Esophagus squamous epithelium (tissue), 5 donors: ENCODE results near the gene PELO. TPM values are rescaled to one million over a fixed set of nuclear protein-coding genes. Genes with fewer than 3 reads are reported as not detected.

Source experiments
- DNase-seq: peaks from one replicate; lab custom pipeline; 2025; lab: John Stamatoyannopoulos, UW
- H3K27ac ChIP-seq, 4 donors: fragments of 200-600 bp; sonication (generic); one replicate each; pipeline ENCODE4 v1.5.1; 2016 to 2019; ENCODE audit warnings: mild to moderate bottlenecking in 1 of 4
- H3K27me3 ChIP-seq, 4 donors: fragments of 200-600 bp; sonication (generic); 1 replicate in 3 of 4; 2 replicates in 1 of 4; pipeline versions ENCODE4 v1.5.1 to v1.6.0; 2017 to 2021; ENCODE audit warnings: antibody characterized with exemption in 1 of 4
- H3K36me3 ChIP-seq, 3 donors: fragments of 200-600 bp; sonication (generic); one replicate each; pipeline ENCODE4 v1.5.1; 2016 to 2019
- H3K4me1 ChIP-seq, 3 donors: fragments of 200-600 bp; sonication (generic); one replicate each; pipeline ENCODE4 v1.5.1; 2017 to 2019
- H3K4me3 ChIP-seq, 4 donors: fragments of 200-600 bp; sonication (generic); 1 replicate in 3 of 4; 2 replicates in 1 of 4; pipeline ENCODE4 v1.5.1; 2016 to 2019; ENCODE audit warnings: mild to moderate bottlenecking in 2 of 4, moderate library complexity in 1 of 4
- H3K9me3 ChIP-seq, 3 donors: fragments of 200-600 bp; sonication (generic); one replicate each; pipeline ENCODE4 v1.5.1; 2016 to 2019
- POLR2A ChIP-seq, 4 donors: fragments of 450-650 bp; IDR thresholded peaks; one replicate each; pipeline ENCODE4 v1.6.1; 2017; ENCODE audit warnings: antibody characterized with exemption in 4 of 4, mild to moderate bottlenecking in 4 of 4, moderate library complexity in 3 of 4
- WGBS, 2 donors: methylation state at CpG; one replicate each; pipeline ENCODE4 v1.1.5; 2018; 5-methylcytosine and 5-hydroxymethylcytosine counted together
- intact Hi-C: fragments of 100-400 bp; cut with DNase I; formaldehyde crosslinking; loops from one replicate; pipeline ENCODE4 v1.15.0; 2022
- total RNA-seq, 4 donors: library from RNA; depleted of rRNA; stranded (reverse); fragments of >200 nt; gene quantifications; one replicate each; pipeline ENCODE4 v1.1.0, GENCODE V29; 2016
- TF ChIP-seq, protein P1 (sequence below), 6 experiments: fragments of 450-650 bp in 4 of 6; fragments of 200-600 bp in 2 of 6; sonication (generic) in 2 of 6; IDR thresholded peaks; one replicate each; pipeline ENCODE4 v1.5.1; 2016 to 2019; ENCODE audit warnings: antibody characterized with exemption in 6 of 6, mild to moderate bottlenecking in 4 of 6, moderate library complexity in 4 of 6
- donor health status: DM: yes; HTN: yes; CAD: no.

Gene PELO
- total RNA-seq, 4 donors from 2014 or later: 10.4 to 25.6 (median 14.6) TPM

DNA sequence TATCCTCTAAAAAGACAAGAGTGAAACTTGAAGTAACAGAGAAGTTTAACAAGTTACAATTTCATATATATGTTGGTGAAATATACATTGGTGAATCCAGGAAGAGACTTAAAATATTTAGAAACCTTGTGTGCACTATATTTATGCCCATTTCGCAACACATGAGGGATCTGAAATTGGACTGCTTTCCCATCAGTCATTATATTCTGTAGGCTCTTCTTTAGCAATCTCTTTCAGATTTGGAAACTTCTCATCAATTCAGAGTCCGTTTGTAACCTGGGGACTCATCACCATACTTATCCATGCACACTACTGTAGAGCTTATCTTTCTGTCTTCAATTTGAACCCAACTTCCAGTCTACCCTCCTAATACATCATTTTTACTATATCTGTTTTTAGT, 2.1 kb downstream of the PELO start:
- peak overlapping the region; percentile 44 to 81 (median 64) for H3K4me3 ChIP-seq
- no peaks in the 10 kb centered on the region for H3K36me3 ChIP-seq
- no peaks in the 10 kb centered on the region for H3K9me3 ChIP-seq
- peaks cover 3 to 35% (median 8%) of the 10 kb centered on the region in 3 donors for H3K4me1 ChIP-seq
- 63 to 65% methylated on average over 2 of the region's 2 CpGs for WGBS, 2 donors
- H3K27me3 ChIP-seq: peaks cover 0 to 23% (median 0%) of the 10 kb centered on the region in 4 donors
- no peak for DNase-seq
- peak overlapping the region; percentile 9 to 96 (median 90) for H3K27ac ChIP-seq
- intact Hi-C loops: loop anchor here (10.0 kb wide), 1 partner anchor 125 kb away; no protein-coding TSS in a partner anchor
- no peak for TF ChIP-seq POLR2A (IDR thresholded peaks at IDR 0.05)
- TF ChIP-seq, protein P1, sequence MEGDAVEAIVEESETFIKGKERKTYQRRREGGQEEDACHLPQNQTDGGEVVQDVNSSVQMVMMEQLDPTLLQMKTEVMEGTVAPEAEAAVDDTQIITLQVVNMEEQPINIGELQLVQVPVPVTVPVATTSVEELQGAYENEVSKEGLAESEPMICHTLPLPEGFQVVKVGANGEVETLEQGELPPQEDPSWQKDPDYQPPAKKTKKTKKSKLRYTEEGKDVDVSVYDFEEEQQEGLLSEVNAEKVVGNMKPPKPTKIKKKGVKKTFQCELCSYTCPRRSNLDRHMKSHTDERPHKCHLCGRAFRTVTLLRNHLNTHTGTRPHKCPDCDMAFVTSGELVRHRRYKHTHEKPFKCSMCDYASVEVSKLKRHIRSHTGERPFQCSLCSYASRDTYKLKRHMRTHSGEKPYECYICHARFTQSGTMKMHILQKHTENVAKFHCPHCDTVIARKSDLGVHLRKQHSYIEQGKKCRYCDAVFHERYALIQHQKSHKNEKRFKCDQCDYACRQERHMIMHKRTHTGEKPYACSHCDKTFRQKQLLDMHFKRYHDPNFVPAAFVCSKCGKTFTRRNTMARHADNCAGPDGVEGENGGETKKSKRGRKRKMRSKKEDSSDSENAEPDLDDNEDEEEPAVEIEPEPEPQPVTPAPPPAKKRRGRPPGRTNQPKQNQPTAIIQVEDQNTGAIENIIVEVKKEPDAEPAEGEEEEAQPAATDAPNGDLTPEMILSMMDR (IDR thresholded peaks at IDR 0.05): no peak

DNA sequence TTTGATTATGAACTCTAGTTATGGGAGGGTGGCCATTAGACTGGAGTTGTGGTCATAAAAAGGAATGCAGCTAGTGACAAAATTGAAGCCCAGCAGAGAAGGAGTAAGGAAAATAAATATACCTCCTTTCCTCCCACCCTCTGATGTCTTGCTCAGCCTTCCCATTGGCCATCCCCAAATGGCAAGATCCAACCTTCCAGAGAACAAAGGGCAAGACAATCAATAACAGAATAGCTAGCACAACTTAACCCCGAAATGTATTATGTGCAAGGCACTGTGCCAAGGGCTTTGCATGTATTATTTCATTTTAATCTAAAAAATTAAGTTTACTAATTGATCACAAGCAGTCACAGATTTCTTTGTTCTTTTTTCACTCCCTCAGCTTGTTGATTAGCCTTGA, 3.6 kb downstream of the PELO start:
- intact Hi-C loops: no loop called here
- Histone ChIP-seq H3K4me1 (peaks cover under 1 to 46% (median 8%) of the 10 kb centered on the region in 3 donors), H3K27me3 (peaks cover 0 to 23% (median 0%) of the 10 kb centered on the region in 4 donors), H3K27ac (peak overlapping the region in 2 of 4 donors; percentile 86 to 94), H3K9me3 (no peaks in the 10 kb centered on the region), H3K4me3 (peak overlapping the region in 3 of 4 donors; percentile 60 to 81 (median 67)), H3K36me3 (no peaks in the 10 kb centered on the region)
- TF ChIP-seq, protein P1 (IDR thresholded peaks at IDR 0.05): no peak
- no peak for TF ChIP-seq POLR2A (IDR thresholded peaks at IDR 0.05)
- WGBS, 2 donors: 70 to 71% methylated on average over 1 of the region's 1 CpG
- no peak for DNase-seq

DNA sequence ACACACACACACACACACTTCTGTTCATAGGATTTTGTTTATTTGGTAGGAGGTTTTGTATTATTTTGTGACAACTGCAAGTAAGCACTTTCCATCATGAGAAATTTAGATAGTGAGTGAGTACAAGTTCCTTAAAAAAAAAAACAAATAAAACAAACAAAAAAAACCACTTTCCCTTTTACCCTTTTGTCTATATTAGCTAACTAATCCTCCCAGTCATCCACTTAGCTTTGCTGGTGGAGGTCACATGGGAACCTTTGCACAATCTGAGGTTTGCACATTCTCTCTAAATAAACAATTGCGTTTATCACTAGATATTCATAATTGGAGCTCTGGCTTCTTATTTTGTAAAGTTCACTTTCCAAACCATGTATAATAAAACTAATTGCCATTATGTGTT, 6.8 kb downstream of the PELO start:
- H3K27ac ChIP-seq: peak overlapping the region in 1 of 4 donors; percentile 23
- H3K9me3 ChIP-seq: no peaks in the 10 kb centered on the region
- 59 to 62% methylated on average over 1 of the region's 1 CpG for WGBS, 2 donors
- H3K36me3 ChIP-seq: no peaks in the 10 kb centered on the region
- no peak for DNase-seq
- TF ChIP-seq, protein P1 (IDR thresholded peaks at IDR 0.05): no peak
- no peak for TF ChIP-seq POLR2A (IDR thresholded peaks at IDR 0.05)
- no peak overlapping the region for H3K4me3 ChIP-seq
- intact Hi-C loops: no loop called here
- H3K27me3 ChIP-seq: no peaks in the 10 kb centered on the region
- H3K4me1 ChIP-seq: peaks cover 4 to 57% (median 9%) of the 10 kb centered on the region in 3 donors

DNA sequence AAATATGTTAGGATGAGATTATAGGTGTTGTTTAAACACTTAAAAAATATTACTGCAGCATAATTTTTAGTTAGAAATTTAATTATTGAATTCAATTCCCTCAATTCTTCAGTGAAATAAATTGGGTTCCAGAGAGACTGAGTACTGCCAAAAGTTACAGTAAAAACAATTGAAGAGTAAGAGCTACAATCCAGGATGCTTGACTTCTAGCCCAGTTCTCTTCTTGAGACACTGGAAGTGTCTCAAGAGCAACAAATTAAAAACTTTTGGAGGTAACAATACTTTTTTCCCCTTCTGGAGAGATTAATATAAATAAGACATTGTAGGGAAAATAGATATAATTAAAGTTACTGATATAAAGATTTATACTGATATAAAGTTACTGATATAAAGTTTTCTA, 8.3 kb downstream of the PELO start:
- intact Hi-C loops: no loop called here
- Histone ChIP-seq H3K27ac (peak overlapping the region in 1 of 4 donors; percentile 97), H3K36me3 (no peaks in the 10 kb centered on the region), H3K4me1 (peaks cover 5 to 69% (median 13%) of the 10 kb centered on the region in 3 donors), H3K9me3 (no peaks in the 10 kb centered on the region), H3K27me3 (no peaks in the 10 kb centered on the region), H3K4me3 (no peak overlapping the region)
- TF ChIP-seq, protein P1 (IDR thresholded peaks at IDR 0.05): no peak
- no peak for TF ChIP-seq POLR2A (IDR thresholded peaks at IDR 0.05)
- DNase-seq: no peak

DNA sequence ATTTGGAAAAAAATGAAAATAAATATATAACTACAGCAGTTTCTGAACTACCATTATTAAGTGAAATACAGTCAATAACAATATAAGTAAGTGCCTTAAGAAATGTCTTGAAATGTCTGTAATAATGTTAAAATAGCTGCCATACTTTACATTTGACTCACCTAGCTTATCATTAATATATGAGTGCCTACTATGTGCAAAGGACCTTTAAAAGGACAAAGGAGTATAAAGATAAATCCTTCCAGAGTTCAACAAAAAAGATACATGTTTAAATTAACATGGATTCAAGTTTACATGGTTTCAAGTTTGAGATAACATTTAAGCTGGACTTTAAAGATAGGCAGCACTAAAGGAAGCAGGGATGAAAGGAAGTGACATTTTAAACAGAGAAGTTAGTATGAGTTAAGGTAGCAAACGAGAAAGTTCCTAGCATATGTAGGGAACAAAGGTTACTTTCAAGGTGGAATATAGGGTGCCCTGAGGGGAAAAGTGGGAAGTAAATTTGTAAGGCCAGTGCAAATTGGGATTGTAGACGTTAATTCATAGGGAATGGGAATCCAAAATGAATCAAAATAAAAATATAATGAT, 8.9 kb downstream of the PELO start:
- Histone ChIP-seq H3K27me3 (no peaks in the 10 kb centered on the region), H3K4me1 (peaks cover 11 to 75% (median 16%) of the 10 kb centered on the region in 3 donors), H3K36me3 (peaks cover 0 to 3% (median 0%) of the 10 kb centered on the region in 3 donors), H3K4me3 (no peak overlapping the region), H3K9me3 (no peaks in the 10 kb centered on the region), H3K27ac (peak overlapping the region in 3 of 4 donors; percentile 15 to 97 (median 43))
- WGBS, 2 donors: 65 to 82% methylated on average over 2 of the region's 2 CpGs
- TF ChIP-seq, protein P1 (IDR thresholded peaks at IDR 0.05): no peak
- TF ChIP-seq POLR2A (IDR thresholded peaks at IDR 0.05): no peak
- intact Hi-C loops: no loop called here
- DNase-seq: no peak
